HCT116 (cell line): Measurements from ENCODE around the gene ARFIP2. TPM values are rescaled to one million over a fixed set of nuclear protein-coding genes. Genes with fewer than 3 reads are reported as not detected.
A peak's percentile ranks its signal among the peaks of the same experiment; 100 is the strongest.
"Not testable (repeated sequence)": the region's sequence is repeated elsewhere in the genome, so short reads cannot be mapped to it uniquely, and the experiment has no call there.

ENCODE experiments used
- ATAC-seq: fragments of 200-7000 bp; cut with Tn5 transposase; 2 replicates; pipeline ENCODE4 v1.9.1; 2020; ENCODE audit warnings: mild to moderate bottlenecking, moderate library complexity
- BruUV-seq: library from RNA; stranded (reverse); fragments of 400-500 nt; replicated peaks from 2 replicates; lab custom pipeline; 2021; lab: Mats Ljungman, UMichigan
- CTCF ChIA-PET: fragments of 300-600 bp; sonication (Branson Sonifier 250); formaldehyde crosslinking; loops from one replicate; lab custom pipeline; 2021; ENCODE audit warnings: antibody characterized with exemption; lab: Charles Lee
- POLR2A ChIA-PET: fragments of 300-600, 350-600 bp; sonication (Branson Sonifier 250); formaldehyde crosslinking; loops from one replicate; lab custom pipeline; 2021; ENCODE audit warnings: antibody characterized with exemption; lab: Charles Lee
- RAD21 ChIA-PET, 2 experiments: fragments of 300-600 bp; sonication (Branson Sonifier 250); formaldehyde crosslinking; loops; one replicate each; lab custom pipeline; 2023; ENCODE audit warnings: low total read pairs in 2 of 2; ENCODE audit not compliant: uncharacterized antibody in 2 of 2, unreplicated experiment in 2 of 2, low non-redundant PET in 1 of 2; lab: Charles Lee
- DNase-seq: peaks from one replicate; pipeline ENCODE4 v3.0.0-alpha.2; 2010; ENCODE audit warnings: low read depth, low spot score
- H2AFZ ChIP-seq: fragments of 200-600 bp; shearing (Covaris generic), sonication (generic); 2 replicates; pipeline ENCODE4 v1.6.1; 2017; ENCODE audit warnings: low read depth, mixed run types, mixed read lengths, antibody characterized with exemption, low read length; ENCODE audit not compliant: poor library complexity, severe bottlenecking
- H3K27ac ChIP-seq: 2 replicates; pipeline ENCODE4 v1.5.1; 2012; ENCODE audit warnings: low read depth, low read length
- H3K27me3 ChIP-seq: fragments of 200-600 bp; sonication (generic); 2 replicates; pipeline ENCODE4 v1.6.1; 2016; ENCODE audit warnings: mixed run types, low read length, mixed read lengths; ENCODE audit not compliant: insufficient read depth
- H3K36me3 ChIP-seq, 2 experiments: fragments of 200-500 bp in 1 of 2; fragments of 200-600 bp in 1 of 2; sonication (Bioruptor generic) in 1 of 2; sonication (generic) in 1 of 2; 2 replicates each; pipeline versions ENCODE4 v1.5.1 to v1.6.1; 2014 to 2016; ENCODE audit warnings: low read length in 2 of 2, inconsistent platforms in 1 of 2, mixed read lengths in 1 of 2, mixed run types in 1 of 2; ENCODE audit not compliant: insufficient read depth in 2 of 2, control insufficient read depth in 1 of 2
- H3K4me1 ChIP-seq, 2 experiments: fragments of 200-600 bp in 1 of 2; sonication (generic) in 1 of 2; 2 replicates each; pipeline versions ENCODE4 v1.5.1 to v1.6.1; 2012 to 2017; ENCODE audit warnings: low read length in 2 of 2, inconsistent platforms in 1 of 2, mild to moderate bottlenecking in 1 of 2, mixed read lengths in 1 of 2, mixed run types in 1 of 2, moderate library complexity in 1 of 2; ENCODE audit not compliant: insufficient read depth in 2 of 2, control insufficient read depth in 1 of 2
- H3K4me2 ChIP-seq: fragments of 200-600 bp; sonication (generic); 2 replicates; pipeline ENCODE4 v1.6.1; 2017; ENCODE audit warnings: mixed run types, low read length, mixed read lengths
- H3K4me3 ChIP-seq, 2 experiments: fragments of 200-600 bp in 1 of 2; sonication (generic) in 1 of 2; replicated peaks in 1 of 2; 2 replicates each; pipeline ENCODE4 v1.5.1; 2011 to 2016; ENCODE audit warnings: low read length in 2 of 2, control low read depth in 1 of 2, low read depth in 1 of 2, mild to moderate bottlenecking in 1 of 2, mixed read lengths in 1 of 2, mixed run types in 1 of 2
- H3K79me2 ChIP-seq: fragments of 200-600 bp; sonication (generic); 2 replicates; pipeline ENCODE4 v1.6.1; 2017; ENCODE audit warnings: mild to moderate bottlenecking, mixed run types, low read length, moderate library complexity, mixed read lengths; ENCODE audit not compliant: insufficient read depth
- H3K9ac ChIP-seq: fragments of 200-600 bp; sonication (generic); 2 replicates; pipeline ENCODE4 v1.6.1; 2016; ENCODE audit warnings: low read length, mixed read lengths
- H3K9me2 ChIP-seq: fragments of 200-600 bp; sonication (generic), shearing (Covaris generic); 2 replicates; pipeline ENCODE4 v1.6.1; 2017; ENCODE audit warnings: mixed run types, mild to moderate bottlenecking, moderate library complexity; ENCODE audit not compliant: insufficient read depth
- H3K9me3 ChIP-seq, 2 experiments: fragments of 200-500 bp in 1 of 2; fragments of 200-600 bp in 1 of 2; sonication (Bioruptor generic) in 1 of 2; sonication (generic) in 1 of 2; 2 replicates each; pipeline ENCODE4 v1.6.1; 2014 to 2017; ENCODE audit warnings: low read length in 2 of 2, mixed read lengths in 2 of 2, inconsistent platforms in 1 of 2, low read depth in 1 of 2, mild to moderate bottlenecking in 1 of 2, mixed run types in 1 of 2, moderate library complexity in 1 of 2; ENCODE audit not compliant: control insufficient read depth in 1 of 2, insufficient read depth in 1 of 2
- H4K20me1 ChIP-seq: fragments of 200-600 bp; sonication (generic), shearing (Covaris generic); 2 replicates; pipeline ENCODE4 v1.6.1; 2017; ENCODE audit warnings: mixed run types, mild to moderate bottlenecking, moderate library complexity; ENCODE audit not compliant: insufficient read depth
- FOSL1 ChIP-seq: IDR thresholded peaks from 2 replicates; pipeline ENCODE4 v1.6.1; 2012; ENCODE audit warnings: low read depth
- JUND ChIP-seq: IDR thresholded peaks from 2 replicates; pipeline ENCODE4 v1.6.1; 2012
- YY1 ChIP-seq: IDR thresholded peaks from 2 replicates; pipeline ENCODE4 v1.6.1; 2011; ENCODE audit warnings: low read length, low read depth, moderate library complexity, mild to moderate bottlenecking; ENCODE audit not compliant: insufficient replicate concordance; ENCODE audit errors: extremely low read depth
- intact Hi-C: fragments of 100-400 bp; cut with micrococcal nuclease; formaldehyde crosslinking; loops from 2 replicates; pipeline ENCODE4 v1.10.0; 2022
- total RNA-seq: library from RNA; stranded (reverse); gene quantifications from one replicate; pipeline ENCODE4 v1.2.1, GENCODE V29; 2021; ENCODE audit not compliant: unreplicated experiment

Gene ARFIP2
- total RNA-seq, 1 experiment from 2014 or later: 77.9 TPM

DNA sequence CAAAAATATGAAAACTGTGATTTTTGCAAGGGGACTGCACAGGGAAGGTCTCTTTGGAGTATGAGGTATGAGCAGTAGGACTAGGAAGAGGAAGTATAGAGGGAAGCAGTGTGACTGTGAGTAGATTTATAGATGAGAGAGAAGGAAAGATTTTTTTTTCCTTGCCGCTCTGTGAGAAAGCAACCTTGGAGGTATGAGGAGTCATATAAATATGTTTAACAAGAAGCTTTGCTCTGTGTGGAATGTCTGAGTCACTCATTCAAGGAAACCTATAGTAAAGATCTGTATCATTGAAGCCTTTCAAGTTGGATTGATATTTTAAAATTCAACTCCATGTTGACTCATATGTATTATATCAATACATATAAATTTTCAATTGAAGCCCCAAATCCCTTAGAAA, 42.1 kb upstream of the ARFIP2 start:
- ChIA-PET RAD21 (no interaction called here), CTCF (interaction anchor here (1.6 kb wide), 1 partner anchor 8 kb away, joined by 6 read pairs; no protein-coding TSS in a partner anchor), POLR2A (no interaction called here)
- peaks cover 8 to 11% of the 10 kb centered on the region in 2 experiments; a peak in 3 of 4 replicates for H3K4me1 ChIP-seq
- H3K4me3 ChIP-seq: no peak overlapping the region
- peak overlapping the region; percentile 33 for H3K4me2 ChIP-seq
- BruUV-seq: no TSS peak
- no peaks in the 10 kb centered on the region for H4K20me1 ChIP-seq
- H3K27me3 ChIP-seq: no peaks in the 10 kb centered on the region
- TF ChIP-seq YY1 (no peak), JUND (0 out of 2 replicates have a peak, but pooled peaks have one; percentile 40), FOSL1 (peak; percentile 14; the same call in 1 of the 2 replicates)
- H3K79me2 ChIP-seq: no peaks in the 10 kb centered on the region
- no peak overlapping the region for H3K27ac ChIP-seq
- H3K9me3 ChIP-seq: no peaks in the 10 kb centered on the region
- H3K9ac ChIP-seq: no peak overlapping the region
- DNase-seq (peak; percentile 24), ATAC-seq (peak; percentile 74)
- no peak overlapping the region for H2AFZ ChIP-seq
- no peaks in the 10 kb centered on the region for H3K9me2 ChIP-seq
- H3K36me3 ChIP-seq: no peaks in the 10 kb centered on the region
- intact Hi-C loops: no loop called here

DNA sequence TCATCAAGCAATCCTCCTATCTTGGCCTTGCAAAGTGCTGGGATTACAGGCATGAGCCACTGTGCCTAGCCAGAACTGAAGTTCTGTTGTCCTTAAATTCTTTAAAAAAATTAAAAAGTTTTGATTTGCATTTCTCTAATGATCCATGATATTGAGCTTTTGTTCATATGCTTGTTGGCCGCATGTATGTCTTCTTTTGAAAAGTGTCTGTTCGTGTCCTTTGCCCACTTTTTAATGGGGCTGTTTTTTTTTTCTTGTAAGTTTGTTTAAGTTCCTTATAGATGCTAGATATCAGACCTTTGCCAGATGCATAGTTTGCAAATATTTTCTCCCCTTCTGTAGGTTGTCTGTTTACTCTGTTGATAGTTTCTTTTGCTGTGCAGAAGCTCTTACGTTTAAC, 40.8 kb upstream of the ARFIP2 start:
- H3K9me3 ChIP-seq, H4K20me1 ChIP-seq, H3K27me3 ChIP-seq, H3K36me3 ChIP-seq, POLR2A ChIA-PET, H3K9ac ChIP-seq, DNase-seq, ATAC-seq, H3K27ac ChIP-seq, H3K9me2 ChIP-seq, H2AFZ ChIP-seq, H3K4me2 ChIP-seq, H3K79me2 ChIP-seq, RAD21 ChIA-PET, H3K4me3 ChIP-seq, intact Hi-C loops, BruUV-seq: not testable (repeated sequence)
- peaks cover 8 to 11% of the 10 kb centered on the region in 2 experiments; a peak in 3 of 4 replicates for H3K4me1 ChIP-seq
- CTCF ChIA-PET: interaction anchor here (1.6 kb wide), 1 partner anchor 9 kb away, joined by 6 read pairs; no protein-coding TSS in a partner anchor
